Smooth muscle cell (in vitro differentiated cells): Measurements from ENCODE around the gene PPP1R1C. TPM values are rescaled to one million over a fixed set of nuclear protein-coding genes. Genes with fewer than 3 reads are reported as not detected.

ENCODE experiments used
- DNase-seq: peaks from one replicate; lab custom pipeline; 2025; ENCODE audit not compliant: unreplicated experiment; lab: John Stamatoyannopoulos, UW
- H2AFZ ChIP-seq: fragments of 200-600 bp; sonication (generic); 2 replicates; pipeline ENCODE4 v1.6.0; 2016; ENCODE audit warnings: antibody characterized with exemption, low read depth, mild to moderate bottlenecking
- H3F3A ChIP-seq: fragments of 200-600 bp; sonication (generic); 2 replicates; pipeline ENCODE4 v1.6.0; 2017; ENCODE audit warnings: antibody characterized with exemption, low read depth
- H3K27ac ChIP-seq: fragments of 200-600 bp; sonication (generic); 2 replicates; pipeline ENCODE4 v1.5.1; 2016; ENCODE audit warnings: low read depth, mild to moderate bottlenecking
- H3K27me3 ChIP-seq: fragments of 200-600 bp; sonication (generic); 2 replicates; pipeline ENCODE4 v1.6.1; 2016; ENCODE audit warnings: low read depth, mild to moderate bottlenecking
- H3K36me3 ChIP-seq: fragments of 200-600 bp; sonication (generic); 2 replicates; pipeline ENCODE4 v1.5.1; 2016; ENCODE audit warnings: low read depth
- H3K4me1 ChIP-seq: fragments of 200-600 bp; sonication (generic); 2 replicates; pipeline ENCODE4 v1.5.1; 2016; ENCODE audit warnings: low read depth
- H3K4me2 ChIP-seq: fragments of 200-600 bp; sonication (generic); 2 replicates; pipeline ENCODE4 v1.6.0; 2016; ENCODE audit warnings: mild to moderate bottlenecking
- H3K4me3 ChIP-seq: fragments of 200-600 bp; sonication (generic); 2 replicates; pipeline ENCODE4 v1.5.1; 2016; ENCODE audit warnings: mild to moderate bottlenecking
- H3K79me2 ChIP-seq: fragments of 200-600 bp; sonication (generic); 2 replicates; pipeline ENCODE4 v1.6.0; 2016; ENCODE audit warnings: low read depth, mild to moderate bottlenecking
- H3K9ac ChIP-seq: fragments of 200-600 bp; sonication (generic); 2 replicates; pipeline ENCODE4 v1.6.0; 2016; ENCODE audit warnings: low read depth
- H3K9me3 ChIP-seq: fragments of 200-600 bp; sonication (generic); replicated peaks from 2 replicates; pipeline ENCODE4 v1.5.1; 2016; ENCODE audit warnings: low read depth
- H4K20me1 ChIP-seq: fragments of 200-600 bp; sonication (generic); 2 replicates; pipeline ENCODE4 v1.6.0; 2016; ENCODE audit warnings: low read depth
- WGBS: methylation state at CpG from one replicate; pipeline ENCODE4 v1.1.7; 2016; ENCODE audit warnings: low lambda C conversion rate; 5-methylcytosine and 5-hydroxymethylcytosine counted together
- polyA plus RNA-seq: library from polyadenylated mRNA; unstranded; fragments of >200 nt; fragmentation: Nextera tagmentation; extraction: Ambion mirVana; gene quantifications from 2 replicates; pipeline ENCODE4 v1.2.1, GENCODE V29; 2016
- total RNA-seq: library from RNA; depleted of rRNA; stranded (reverse); fragments of >200 nt; gene quantifications from 2 replicates; pipeline ENCODE4 v1.2.3, GENCODE V29; 2014
- TF ChIP-seq, protein P1 (sequence below): fragments of 200-600 bp; sonication (generic); IDR thresholded peaks from 2 replicates; pipeline ENCODE4 v1.5.1; 2017; ENCODE audit warnings: borderline replicate concordance, mild to moderate bottlenecking, antibody characterized with exemption; ENCODE audit not compliant: insufficient read depth, poor library complexity, severe bottlenecking

The PPP1R1C gene
- total and polyA plus RNA-seq, 2 experiments from 2014 or later, result 2.3 to 3.3 TPM

DNA sequence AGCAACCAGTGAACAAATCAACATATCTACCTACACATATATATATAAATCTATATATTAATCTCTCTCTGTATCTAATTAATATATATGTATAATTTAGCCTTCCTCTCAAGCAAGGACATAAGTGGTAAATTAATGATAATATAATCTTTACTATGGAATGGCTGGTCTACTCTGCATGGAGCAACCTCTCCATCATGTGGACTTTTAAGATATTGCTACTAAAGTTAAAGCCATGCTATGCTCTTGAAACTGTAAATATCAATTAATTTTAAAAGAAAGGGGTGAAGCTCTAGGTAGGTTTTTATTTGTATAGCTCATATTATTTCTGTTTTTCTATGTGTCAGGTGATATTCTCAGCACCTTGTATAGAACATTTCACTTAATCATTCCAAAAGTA is 147.0 kb downstream of the PPP1R1C start:
- no peaks in the 10 kb centered on the region for H3K36me3 ChIP-seq
- H4K20me1 ChIP-seq, result no peaks in the 10 kb centered on the region
- H3K27me3 ChIP-seq, result no peaks in the 10 kb centered on the region
- H3K4me3 ChIP-seq, result no peak overlapping the region
- DNase-seq, result no peak
- no peaks in the 10 kb centered on the region for H3K79me2 ChIP-seq
- H3F3A ChIP-seq, result no peaks in the 10 kb centered on the region
- no peak overlapping the region for H2AFZ ChIP-seq
- H3K9ac ChIP-seq, result no peak overlapping the region
- H3K4me2 ChIP-seq, result no peak overlapping the region
- no peak overlapping the region for H3K27ac ChIP-seq
- no peaks in the 10 kb centered on the region for H3K9me3 ChIP-seq
- TF ChIP-seq, protein P1, sequence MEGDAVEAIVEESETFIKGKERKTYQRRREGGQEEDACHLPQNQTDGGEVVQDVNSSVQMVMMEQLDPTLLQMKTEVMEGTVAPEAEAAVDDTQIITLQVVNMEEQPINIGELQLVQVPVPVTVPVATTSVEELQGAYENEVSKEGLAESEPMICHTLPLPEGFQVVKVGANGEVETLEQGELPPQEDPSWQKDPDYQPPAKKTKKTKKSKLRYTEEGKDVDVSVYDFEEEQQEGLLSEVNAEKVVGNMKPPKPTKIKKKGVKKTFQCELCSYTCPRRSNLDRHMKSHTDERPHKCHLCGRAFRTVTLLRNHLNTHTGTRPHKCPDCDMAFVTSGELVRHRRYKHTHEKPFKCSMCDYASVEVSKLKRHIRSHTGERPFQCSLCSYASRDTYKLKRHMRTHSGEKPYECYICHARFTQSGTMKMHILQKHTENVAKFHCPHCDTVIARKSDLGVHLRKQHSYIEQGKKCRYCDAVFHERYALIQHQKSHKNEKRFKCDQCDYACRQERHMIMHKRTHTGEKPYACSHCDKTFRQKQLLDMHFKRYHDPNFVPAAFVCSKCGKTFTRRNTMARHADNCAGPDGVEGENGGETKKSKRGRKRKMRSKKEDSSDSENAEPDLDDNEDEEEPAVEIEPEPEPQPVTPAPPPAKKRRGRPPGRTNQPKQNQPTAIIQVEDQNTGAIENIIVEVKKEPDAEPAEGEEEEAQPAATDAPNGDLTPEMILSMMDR, result peak; percentile 24
- no peaks in the 10 kb centered on the region for H3K4me1 ChIP-seq

DNA sequence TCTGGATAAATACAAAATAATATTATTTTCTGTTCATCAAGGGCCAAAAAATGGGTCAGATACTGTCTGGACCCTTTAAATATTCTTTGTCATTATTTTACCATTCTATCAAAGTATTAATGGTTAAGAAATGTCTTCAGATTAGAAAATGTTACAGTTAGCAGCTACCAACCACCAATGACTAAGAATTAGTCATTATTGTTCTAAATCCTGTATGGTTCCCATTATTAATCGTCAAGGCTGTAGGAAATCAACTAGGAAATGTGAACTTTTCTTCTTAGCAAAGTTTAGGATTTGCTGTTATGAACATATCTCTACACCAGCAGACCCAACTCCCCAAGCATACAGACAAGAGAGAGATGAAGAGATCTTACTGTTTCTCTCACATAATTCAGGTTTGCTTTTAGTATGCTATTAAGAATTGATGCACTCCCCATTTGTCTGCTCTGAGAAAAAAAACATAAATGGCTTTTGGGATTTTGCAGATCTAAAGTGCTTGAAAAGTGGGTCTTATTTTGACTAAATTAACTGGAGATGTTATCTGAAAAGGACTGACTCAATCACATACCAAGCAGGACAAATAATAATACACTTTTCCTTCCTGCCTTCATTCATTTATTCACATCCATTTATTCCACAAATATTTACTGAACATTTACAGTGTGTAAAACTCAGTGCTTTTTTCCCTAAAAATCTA is 147.7 kb downstream of the PPP1R1C start:
- Histone ChIP-seq H3K27me3 (no peaks in the 10 kb centered on the region), H3K9me3 (no peaks in the 10 kb centered on the region), H3K36me3 (no peaks in the 10 kb centered on the region), H3K4me2 (peak overlapping the region; percentile 30), H3K4me3 (no peak overlapping the region), H3K79me2 (no peaks in the 10 kb centered on the region), H3K27ac (no peak overlapping the region), H3F3A (no peaks in the 10 kb centered on the region), H3K9ac (no peak overlapping the region), H4K20me1 (no peaks in the 10 kb centered on the region), H2AFZ (no peak overlapping the region), H3K4me1 (no peaks in the 10 kb centered on the region)
- no peak for DNase-seq
- 50% methylated on average over 1 of the region's 1 CpG for WGBS
- TF ChIP-seq, protein P1, result no peak

DNA sequence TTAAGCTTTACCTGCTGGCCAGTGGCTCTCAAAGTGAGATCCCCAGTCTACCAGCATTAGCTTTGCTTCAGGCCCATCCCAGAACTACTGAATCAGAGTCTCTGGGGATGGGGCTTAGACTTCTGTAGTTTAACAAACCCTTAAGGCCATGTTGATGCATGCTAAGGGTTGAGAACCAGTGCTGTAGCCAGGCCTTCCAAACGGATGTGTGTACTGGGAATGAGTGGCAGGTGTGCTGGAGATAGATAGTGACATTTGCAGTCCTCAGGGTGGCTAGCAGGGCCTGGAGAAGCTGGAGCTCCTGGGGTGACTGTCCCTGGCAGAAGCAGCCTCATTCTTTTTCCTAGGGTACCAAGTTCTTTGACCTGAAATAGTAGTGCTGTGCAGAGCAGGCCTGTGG is 148.5 kb downstream of the PPP1R1C start:
- TF ChIP-seq, protein P1, result no peak
- Histone ChIP-seq H3K4me1 (no peaks in the 10 kb centered on the region), H3K27me3 (no peaks in the 10 kb centered on the region), H4K20me1 (no peaks in the 10 kb centered on the region), H3K9ac (no peak overlapping the region), H3K4me2 (no peak overlapping the region), H3K9me3 (no peaks in the 10 kb centered on the region), H2AFZ (no peak overlapping the region), H3F3A (no peaks in the 10 kb centered on the region), H3K27ac (no peak overlapping the region), H3K36me3 (no peaks in the 10 kb centered on the region), H3K79me2 (no peaks in the 10 kb centered on the region), H3K4me3 (no peak overlapping the region)
- DNase-seq, result no peak
- 78% methylated on average over 1 of the region's 1 CpG for WGBS

DNA sequence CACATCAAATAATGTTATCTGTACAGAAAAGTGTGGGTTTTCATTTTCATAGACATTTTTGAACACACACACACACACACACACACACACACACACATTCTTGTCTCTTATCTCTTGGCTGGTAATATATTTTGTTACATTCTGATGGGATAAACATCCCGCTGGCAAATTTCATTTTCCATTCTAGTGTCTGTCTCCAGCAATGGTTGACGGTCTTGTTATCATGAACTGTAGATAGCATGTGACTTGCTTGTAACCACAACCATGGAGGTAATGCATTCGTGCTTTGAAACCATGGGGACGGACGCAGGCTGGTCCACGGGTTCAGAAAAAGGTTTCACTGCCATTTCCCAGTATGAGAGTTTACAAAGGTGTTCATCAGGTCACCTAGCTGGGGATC is 156.4 kb downstream of the PPP1R1C start:
- Histone ChIP-seq H4K20me1 (no peaks in the 10 kb centered on the region), H3K4me2 (no peak overlapping the region), H2AFZ (no peak overlapping the region), H3K9me3 (no peaks in the 10 kb centered on the region), H3K9ac (no peak overlapping the region), H3K27me3 (no peaks in the 10 kb centered on the region), H3F3A (no peaks in the 10 kb centered on the region), H3K79me2 (no peaks in the 10 kb centered on the region), H3K27ac (no peak overlapping the region), H3K4me1 (peaks cover 8% of the 10 kb centered on the region), H3K36me3 (no peaks in the 10 kb centered on the region), H3K4me3 (no peak overlapping the region)
- no peak for DNase-seq
- TF ChIP-seq, protein P1, result no peak
- 80% methylated on average over 6 of the region's 6 CpGs for WGBS
